Measurements from ENCODE around the gene SPINK14. TPM values are rescaled to one million over a fixed set of nuclear protein-coding genes. Genes with fewer than 3 reads are reported as not detected.

The SPINK14 gene
- total RNA-seq, 3 donors from 2014 or later: not detected

- H3K9me3 ChIP-seq: peaks cover 0 to 4% of the 10 kb centered on the region in 2 donors
- no peaks in the 10 kb centered on the region for H3K4me1 ChIP-seq
Observed at GRCh38 chr5:148152781-148153180, 15.6 kb upstream of the SPINK14 start.

GRCh38 chr5:148156609-148157008 is 11.7 kb upstream of the SPINK14 start:
- Histone ChIP-seq H3K27ac (no peak overlapping the region), H3K4me3 (no peak overlapping the region), H3K4me1 (no peaks in the 10 kb centered on the region), H3K27me3 (no peaks in the 10 kb centered on the region), H3K9me3 (peaks cover 0 to 4% of the 10 kb centered on the region in 2 donors), H3K36me3 (no peaks in the 10 kb centered on the region)
- no peak for TF ChIP-seq CTCF (IDR thresholded peaks at IDR 0.05)
- no peak for TF ChIP-seq POLR2A (IDR thresholded peaks at IDR 0.05)
- TF ChIP-seq POLR2AphosphoS5 (IDR thresholded peaks at IDR 0.05): no peak
- DNase-seq (ENCODE audit: low spot score in 2 of 2): no peak
- intact Hi-C loops (cut with DNase I; ENCODE audit: low total_unique reads): no loop called here

More at GRCh38 chr5:148152781-148153180, 15.6 kb upstream of the SPINK14 start:
- Histone ChIP-seq H3K27me3 (no peaks in the 10 kb centered on the region), H3K27ac (no peak overlapping the region), H3K36me3 (no peaks in the 10 kb centered on the region), H3K4me3 (no peak overlapping the region)
- intact Hi-C loops (cut with DNase I; ENCODE audit: low total_unique reads): no loop called here
- TF ChIP-seq POLR2A (IDR thresholded peaks at IDR 0.05) (no peak), CTCF (IDR thresholded peaks at IDR 0.05) (no peak), POLR2AphosphoS5 (IDR thresholded peaks at IDR 0.05) (no peak)
- no peak for DNase-seq (ENCODE audit: low spot score in 2 of 2)

- no peaks in the 10 kb centered on the region for H3K9me3 ChIP-seq
- H3K4me3 ChIP-seq: no peak overlapping the region
- no peaks in the 10 kb centered on the region for H3K4me1 ChIP-seq
- no peak overlapping the region for H3K27ac ChIP-seq
- no peak for DNase-seq (ENCODE audit: low spot score in 2 of 2)
- intact Hi-C loops (cut with DNase I; ENCODE audit: low total_unique reads): no loop called here
- H3K36me3 ChIP-seq: no peaks in the 10 kb centered on the region
- TF ChIP-seq POLR2A (IDR thresholded peaks at IDR 0.05): no peak
- TF ChIP-seq CTCF (IDR thresholded peaks at IDR 0.05): no peak
- TF ChIP-seq POLR2AphosphoS5 (IDR thresholded peaks at IDR 0.05): no peak
- H3K27me3 ChIP-seq: no peaks in the 10 kb centered on the region
Observed at GRCh38 chr5:148162038-148162437, 6.3 kb upstream of the SPINK14 start.

GRCh38 chr5:148163345-148163744 is 5.0 kb upstream of the SPINK14 start:
- DNase-seq (ENCODE audit: low spot score in 2 of 2): no peak
- H3K36me3 ChIP-seq: no peaks in the 10 kb centered on the region
- no peak overlapping the region for H3K4me3 ChIP-seq
- intact Hi-C loops (cut with DNase I; ENCODE audit: low total_unique reads): no loop called here
- no peak for TF ChIP-seq POLR2A (IDR thresholded peaks at IDR 0.05)
- no peak for TF ChIP-seq CTCF (IDR thresholded peaks at IDR 0.05)
- no peak for TF ChIP-seq POLR2AphosphoS5 (IDR thresholded peaks at IDR 0.05)
- H3K9me3 ChIP-seq: no peaks in the 10 kb centered on the region
- no peaks in the 10 kb centered on the region for H3K4me1 ChIP-seq
- H3K27me3 ChIP-seq: no peaks in the 10 kb centered on the region
- no peak overlapping the region for H3K27ac ChIP-seq

GRCh38 chr5:148166550-148167283 is 1.6 kb upstream of the SPINK14 start:
- H3K4me3 ChIP-seq: no peak overlapping the region
- DNase-seq (ENCODE audit: low spot score in 2 of 2): no peak
- H3K27me3 ChIP-seq: no peaks in the 10 kb centered on the region
- no peaks in the 10 kb centered on the region for H3K9me3 ChIP-seq
- H3K27ac ChIP-seq: no peak overlapping the region
- no peaks in the 10 kb centered on the region for H3K36me3 ChIP-seq
- TF ChIP-seq CTCF (IDR thresholded peaks at IDR 0.05) (no peak), POLR2A (IDR thresholded peaks at IDR 0.05) (no peak), POLR2AphosphoS5 (IDR thresholded peaks at IDR 0.05) (no peak)
- no peaks in the 10 kb centered on the region for H3K4me1 ChIP-seq
- intact Hi-C loops (cut with DNase I; ENCODE audit: low total_unique reads): no loop called here
